Keratinocyte (primary cell): ENCODE results near the gene CYFIP1. TPM values are rescaled to one million over a fixed set of nuclear protein-coding genes. Genes with fewer than 3 reads are reported as not detected.
A peak's percentile ranks its signal among the peaks of the same experiment; 100 is the strongest.

Experiments
- DNase-seq: peaks from one replicate; pipeline ENCODE4 v3.0.0-alpha.2; 2011; ENCODE audit warnings: low read depth, missing footprints, low spot score
- FAIRE-seq: peaks from 2 replicates; lab custom pipeline; 2011; peaks lifted over from hg19 to GRCh38; lab: Jason Lieb, UNC
- H2AFZ ChIP-seq: 2 replicates; pipeline ENCODE4 v1.6.0; 2012; ENCODE audit warnings: low read length, control low read depth, inconsistent platforms; ENCODE audit not compliant: control insufficient read depth
- H3K27ac ChIP-seq: 2 replicates; pipeline ENCODE4 v1.5.1; 2011; ENCODE audit warnings: low read length; ENCODE audit not compliant: control insufficient read depth, insufficient read depth
- H3K27me3 ChIP-seq: 3 replicates; pipeline ENCODE4 v1.6.0; 2011; ENCODE audit warnings: low read length; ENCODE audit not compliant: control insufficient read depth, insufficient read depth; ENCODE audit errors: extremely low read depth
- H3K36me3 ChIP-seq, 2 experiments: 2 replicates in 1 of 2; 3 replicates in 1 of 2; pipeline ENCODE4 v1.5.1; 2011; ENCODE audit warnings: low read length in 2 of 2, mild to moderate bottlenecking in 1 of 2; ENCODE audit not compliant: control insufficient read depth in 2 of 2, insufficient read depth in 2 of 2; ENCODE audit errors: extremely low read depth in 1 of 2
- H3K4me1 ChIP-seq: 3 replicates; pipeline ENCODE4 v1.5.1; 2011; ENCODE audit warnings: low read length; ENCODE audit not compliant: control insufficient read depth, insufficient read depth; ENCODE audit errors: extremely low read depth
- H3K4me2 ChIP-seq: 3 replicates; pipeline ENCODE4 v1.6.0; 2011; ENCODE audit warnings: low read depth, low read length; ENCODE audit not compliant: control insufficient read depth, insufficient read depth; ENCODE audit errors: extremely low read depth
- H3K4me3 ChIP-seq, 3 experiments: fragments of 200-600 bp in 1 of 3; sonication (generic) in 1 of 3; 2 replicates in 2 of 3; 3 replicates in 1 of 3; pipeline ENCODE4 v1.5.1; 2011 to 2016; ENCODE audit warnings: low read length in 3 of 3, mild to moderate bottlenecking in 3 of 3, control low read depth in 2 of 3, inconsistent platforms in 1 of 3, low read depth in 1 of 3, mixed read lengths in 1 of 3, mixed run types in 1 of 3, moderate library complexity in 1 of 3; ENCODE audit not compliant: control insufficient read depth in 2 of 3, insufficient read depth in 2 of 3; ENCODE audit errors: extremely low read depth in 1 of 3
- H3K79me2 ChIP-seq: 2 replicates; pipeline ENCODE4 v1.6.0; 2012; ENCODE audit warnings: low read length; ENCODE audit not compliant: control insufficient read depth, insufficient read depth
- H3K9ac ChIP-seq: 3 replicates; pipeline ENCODE4 v1.6.0; 2011; ENCODE audit warnings: low read length; ENCODE audit not compliant: control insufficient read depth, insufficient read depth; ENCODE audit errors: extremely low read depth
- H3K9me1 ChIP-seq: 3 replicates; pipeline ENCODE4 v1.6.0; 2011; ENCODE audit warnings: low read length; ENCODE audit not compliant: control insufficient read depth, insufficient read depth; ENCODE audit errors: extremely low read depth
- H3K9me3 ChIP-seq: 2 replicates; pipeline ENCODE4 v1.5.1; 2012; ENCODE audit warnings: low read depth, low read length; ENCODE audit not compliant: control insufficient read depth
- H4K20me1 ChIP-seq: 3 replicates; pipeline ENCODE4 v1.6.0; 2011; ENCODE audit warnings: low read length; ENCODE audit not compliant: control insufficient read depth, insufficient read depth; ENCODE audit errors: extremely low read depth
- CTCF ChIP-seq, 3 experiments: IDR thresholded peaks in 1 of 3; conservative IDR thresholded peaks in 1 of 3; optimal IDR thresholded peaks in 1 of 3; 2 replicates in 2 of 3; 3 replicates in 1 of 3; pipeline versions ENCODE3 to v1.5.1; 2011; ENCODE audit warnings: low read length in 3 of 3, mild to moderate bottlenecking in 3 of 3, moderate library complexity in 2 of 3, control low read depth in 1 of 3, inconsistent platforms in 1 of 3; ENCODE audit not compliant: insufficient read depth in 2 of 3; ENCODE audit errors: extremely low read depth in 1 of 3
- EZH2 ChIP-seq: IDR thresholded peaks from one replicate; pipeline ENCODE4 v1.6.1; 2012; ENCODE audit warnings: inconsistent platforms, mild to moderate bottlenecking, low read length, moderate library complexity
- dilution Hi-C: fragments of 300-500 bp; cut with MboI; formaldehyde crosslinking; loops from one replicate; pipeline ENCODE4 v1.7.0; 2020; ENCODE audit warnings: low sequenced_read_pairs; ENCODE audit not compliant: extremely low pct_ligation_motif_present
- polyA plus RNA-seq, 5 experiments: library from polyadenylated mRNA; depleted of rRNA in 3 of 5; stranded (reverse) in 3 of 5; stranded (forward) in 1 of 5; unstranded in 1 of 5; fragments of >200 nt; gene quantifications; 1 replicate in 1 of 5; 2 replicates in 3 of 5; 3 replicates in 1 of 5; pipeline versions ENCODE4 v1.2.1 to v1.2.3, GENCODE V29; 2011 to 2012; ENCODE audit warnings: missing spikeins in 2 of 5, low read depth in 1 of 5, low replicate concordance in 1 of 5

Gene CYFIP1
- polyA plus RNA-seq, 1 donor (not counting 4 experiments of a cell fraction or from before 2014, with no cell fraction given), result 72.3 TPM

DNA sequence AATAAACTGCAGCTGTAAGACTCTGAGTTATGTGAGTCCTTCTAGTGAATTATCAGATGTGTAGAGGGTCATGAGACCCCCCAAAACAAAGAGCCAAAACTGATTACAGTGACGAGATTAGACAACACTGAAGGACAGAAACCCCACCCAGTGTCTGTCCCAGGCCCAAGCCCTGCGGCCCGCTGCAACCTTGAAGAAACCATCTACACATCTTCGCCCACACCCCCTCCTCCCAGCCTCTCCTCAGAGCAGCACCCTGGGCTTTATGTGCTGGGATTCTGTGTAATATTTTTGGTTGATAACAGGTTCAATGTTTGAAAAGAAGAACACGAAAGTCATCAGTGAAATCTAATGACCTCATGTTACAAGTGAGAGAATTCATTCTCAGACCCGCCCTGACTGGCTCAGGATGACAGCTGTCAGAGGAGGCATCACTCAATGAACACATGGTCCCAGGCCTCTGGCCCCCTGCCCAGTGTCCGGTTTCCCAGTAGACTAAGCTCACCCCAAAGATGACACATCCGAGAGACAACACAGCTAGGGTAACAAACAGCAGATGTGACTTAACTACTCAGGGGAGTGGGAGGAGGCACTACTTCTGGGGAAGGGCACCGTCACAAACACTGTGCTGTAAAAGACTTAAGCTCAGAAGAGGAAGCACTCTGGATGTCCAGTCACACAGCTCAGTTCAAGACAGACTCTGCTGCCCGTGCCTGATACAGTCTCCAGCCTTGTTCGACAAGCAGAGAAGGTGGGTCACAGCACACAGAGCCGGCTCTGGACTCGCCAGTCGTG lies 92.8 kb downstream of the CYFIP1 start:
- no peak overlapping the region for H3K4me2 ChIP-seq
- H3K4me1 ChIP-seq, result peaks cover 3% of the 10 kb centered on the region
- no peaks in the 10 kb centered on the region for H3K9me3 ChIP-seq
- H3K9me1 ChIP-seq, result no peaks in the 10 kb centered on the region
- H3K27ac ChIP-seq, result peak overlapping the region; percentile 48
- H3K4me3 ChIP-seq, result no peak overlapping the region
- H2AFZ ChIP-seq, result no peak overlapping the region
- FAIRE-seq (no peak), DNase-seq (no peak)
- H3K27me3 ChIP-seq, result no peaks in the 10 kb centered on the region
- no peak for TF ChIP-seq CTCF (optimal IDR thresholded peaks at IDR 0.05 in 1 of 3, IDR thresholded peaks at IDR 0.05 in 1 of 3, conservative IDR thresholded peaks at IDR 0.05 in 1 of 3; ENCODE audit: extremely low read depth in 1 of 3, insufficient read depth in 2 of 3, low read length in 3 of 3)
- TF ChIP-seq EZH2, result no peak
- H4K20me1 ChIP-seq, result peaks cover 5% of the 10 kb centered on the region
- no peaks in the 10 kb centered on the region for H3K79me2 ChIP-seq
- no peak overlapping the region for H3K9ac ChIP-seq
- peaks cover 12 to 25% of the 10 kb centered on the region in 2 experiments for H3K36me3 ChIP-seq
- dilution Hi-C loops, result no loop called here

GRCh38 chr15:22885120-22885519 lies 95.0 kb downstream of the CYFIP1 start:
- no peak overlapping the region for H3K27ac ChIP-seq
- H3K4me1 ChIP-seq, result peaks cover 3% of the 10 kb centered on the region
- peaks cover 5% of the 10 kb centered on the region for H4K20me1 ChIP-seq
- H2AFZ ChIP-seq, result no peak overlapping the region
- no peaks in the 10 kb centered on the region for H3K79me2 ChIP-seq
- no peak overlapping the region for H3K9ac ChIP-seq
- H3K9me3 ChIP-seq, result no peaks in the 10 kb centered on the region
- peaks cover 21 to 27% of the 10 kb centered on the region in 2 experiments for H3K36me3 ChIP-seq
- FAIRE-seq (no peak), DNase-seq (no peak)
- no peak overlapping the region for H3K4me3 ChIP-seq
- no peaks in the 10 kb centered on the region for H3K9me1 ChIP-seq
- no peaks in the 10 kb centered on the region for H3K27me3 ChIP-seq
- TF ChIP-seq CTCF (optimal IDR thresholded peaks at IDR 0.05 in 1 of 3, IDR thresholded peaks at IDR 0.05 in 1 of 3, conservative IDR thresholded peaks at IDR 0.05 in 1 of 3; ENCODE audit: extremely low read depth in 1 of 3, insufficient read depth in 2 of 3, low read length in 3 of 3), result no peak
- TF ChIP-seq EZH2, result no peak
- dilution Hi-C loops, result no loop called here
- H3K4me2 ChIP-seq, result no peak overlapping the region
